GM10847 (cell line): Measurements from ENCODE around the gene AK4.

Experiments used
- POLR2A ChIP-seq: IDR thresholded peaks from 2 replicates; pipeline ENCODE4 v1.6.1; 2011; ENCODE audit not compliant: insufficient read length; ENCODE audit errors: extremely low read depth

AK4 gene

GRCh38 chr1:65216989-65217388, 69.0 kb downstream of the AK4 start:
- no peak for TF ChIP-seq POLR2A

DNA sequence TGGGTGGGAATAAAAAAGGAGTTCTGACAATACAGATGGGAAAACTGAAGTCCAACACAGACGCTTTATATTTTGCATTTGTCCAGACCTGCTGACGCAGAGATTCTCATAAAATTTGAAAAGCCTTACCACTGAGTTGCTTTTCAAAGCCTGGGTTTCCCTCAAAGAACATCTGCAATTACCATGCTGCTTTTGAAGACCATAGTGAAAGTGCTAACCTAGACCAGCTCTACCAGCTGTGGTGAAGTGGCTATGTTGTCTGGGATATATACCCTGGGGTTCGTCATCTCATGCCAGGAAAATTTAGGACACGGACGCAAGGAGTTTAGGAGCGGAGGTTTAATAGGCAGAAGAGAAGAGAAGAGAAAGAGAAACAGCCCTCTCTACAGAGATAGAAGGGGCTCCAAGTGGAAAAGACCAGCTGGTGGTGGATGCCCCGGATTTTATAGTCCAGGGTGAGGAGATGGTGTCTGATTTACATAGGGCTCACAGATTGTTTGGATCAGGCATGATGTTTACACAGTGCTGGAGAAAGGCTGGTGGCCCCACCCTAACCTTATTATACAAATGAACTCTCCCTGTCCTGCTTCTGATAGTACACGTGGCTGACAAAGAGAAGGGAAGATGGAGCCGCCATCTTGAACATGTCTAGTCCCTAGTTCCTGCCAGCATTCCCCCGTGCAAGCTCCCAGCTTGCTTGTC, 73.8 kb downstream of the AK4 start:
- no peak for TF ChIP-seq POLR2A

DNA sequence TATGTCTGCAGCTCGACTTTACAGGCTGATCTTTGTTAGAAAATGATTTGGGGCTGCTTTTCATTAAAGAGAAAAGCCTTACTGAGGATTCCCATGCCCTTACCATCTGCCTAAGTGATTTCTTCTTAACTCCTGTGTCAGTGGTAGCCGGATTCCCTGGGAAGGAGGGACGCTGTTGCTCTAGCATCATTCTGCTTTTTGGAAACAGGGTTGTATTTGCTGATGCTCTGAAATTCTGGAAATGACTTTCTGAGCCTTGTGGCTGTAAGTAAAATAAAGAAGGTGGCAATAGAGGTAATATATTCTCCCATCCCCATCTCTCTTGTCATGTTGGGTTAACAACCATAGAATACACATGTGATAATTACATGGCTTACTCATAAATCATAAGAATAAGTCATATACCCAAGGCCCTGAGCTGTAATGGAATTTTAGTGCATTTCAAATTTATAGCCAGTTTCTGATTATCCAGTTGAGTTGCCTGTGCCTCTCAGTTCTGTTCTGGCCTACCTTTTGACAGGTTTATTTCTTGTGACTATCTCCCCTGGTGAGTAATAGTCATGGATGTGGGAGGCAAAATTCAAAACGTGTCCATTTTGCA, 74.4 kb downstream of the AK4 start:
- TF ChIP-seq POLR2A: no peak

DNA sequence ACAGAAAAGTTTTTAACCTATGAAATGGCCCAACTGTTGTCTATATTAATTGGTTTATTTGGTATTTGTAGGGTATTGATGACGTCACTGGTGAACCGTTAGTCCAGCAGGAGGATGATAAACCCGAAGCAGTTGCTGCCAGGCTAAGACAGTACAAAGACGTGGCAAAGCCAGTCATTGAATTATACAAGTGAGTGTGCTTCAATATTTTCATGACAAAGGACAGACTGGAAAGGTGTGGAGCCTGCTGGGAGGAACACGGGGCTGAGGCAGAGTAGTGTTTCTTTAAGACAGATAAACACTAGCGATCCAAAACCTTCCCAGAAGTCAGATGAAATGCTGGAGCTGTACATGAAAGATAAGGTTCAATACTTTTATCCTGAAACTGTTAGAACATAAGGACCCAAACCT, 76.7 kb downstream of the AK4 start:
- TF ChIP-seq POLR2A: no peak

GRCh38 chr1:65225179-65225578, 77.2 kb downstream of the AK4 start:
- TF ChIP-seq POLR2A: no peak

GRCh38 chr1:65229201-65229600, 81.2 kb downstream of the AK4 start:
- TF ChIP-seq POLR2A: no peak

- no peak for TF ChIP-seq POLR2A
These were observed 81.8 kb downstream of the AK4 start for GRCh38 chr1:65229754-65230339.

- TF ChIP-seq POLR2A: no peak
These were observed 82.9 kb downstream of the AK4 start for GRCh38 chr1:65230731-65231481.

DNA sequence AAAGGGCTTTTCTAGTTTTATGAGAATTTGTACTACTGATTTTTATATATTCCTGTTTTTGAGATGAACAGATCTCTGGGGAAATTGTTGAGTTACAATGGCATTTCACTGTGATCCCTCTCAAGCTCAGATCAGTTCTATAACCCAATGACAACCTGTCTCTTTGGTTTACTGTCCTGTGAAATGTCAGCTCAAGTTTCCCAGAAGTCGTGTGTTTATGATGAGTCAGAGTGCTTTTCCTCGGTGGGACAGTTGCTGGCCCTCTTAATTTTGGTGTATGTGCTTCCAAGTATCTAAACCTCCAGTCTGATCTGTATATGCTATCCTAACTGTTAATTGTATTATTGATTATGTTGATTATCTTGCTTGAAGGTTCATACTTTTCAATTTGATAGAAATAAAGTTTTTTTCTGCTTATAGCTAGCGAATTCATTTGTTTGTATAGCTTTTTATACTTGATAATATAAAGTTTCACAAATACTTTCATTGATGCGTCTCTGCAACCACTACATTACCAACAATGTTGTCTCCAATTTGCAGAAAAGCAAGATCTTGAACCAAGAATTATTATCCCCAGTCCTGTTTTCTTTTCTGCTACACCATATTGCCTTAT, 83.8 kb downstream of the AK4 start:
- no peak for TF ChIP-seq POLR2A

DNA sequence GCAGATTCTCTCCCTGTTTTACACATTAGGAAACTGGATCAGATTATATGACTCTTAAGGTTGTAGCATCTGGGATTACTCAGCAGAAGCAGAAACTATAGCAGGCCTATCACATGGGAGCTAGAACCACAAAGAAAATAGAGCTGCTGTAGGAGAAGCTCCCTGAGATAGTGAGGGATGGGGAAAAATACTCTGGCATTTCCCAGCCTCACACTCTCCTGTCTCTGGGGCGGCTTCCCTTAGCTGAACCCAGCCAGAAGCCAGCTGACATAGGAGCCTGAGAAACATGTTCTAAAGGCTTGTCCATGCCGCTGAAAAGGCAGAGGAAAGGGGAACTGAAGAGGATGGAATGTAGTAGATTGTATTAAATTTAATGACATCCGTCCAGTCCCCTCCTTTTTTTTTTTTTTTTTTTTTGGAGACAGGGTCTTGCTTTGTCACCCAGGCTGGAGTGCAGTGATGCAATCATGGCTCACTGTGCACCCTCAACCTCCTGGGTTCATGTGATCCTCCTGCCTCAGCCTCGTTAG, 84.5 kb downstream of the AK4 start:
- no peak for TF ChIP-seq POLR2A

DNA sequence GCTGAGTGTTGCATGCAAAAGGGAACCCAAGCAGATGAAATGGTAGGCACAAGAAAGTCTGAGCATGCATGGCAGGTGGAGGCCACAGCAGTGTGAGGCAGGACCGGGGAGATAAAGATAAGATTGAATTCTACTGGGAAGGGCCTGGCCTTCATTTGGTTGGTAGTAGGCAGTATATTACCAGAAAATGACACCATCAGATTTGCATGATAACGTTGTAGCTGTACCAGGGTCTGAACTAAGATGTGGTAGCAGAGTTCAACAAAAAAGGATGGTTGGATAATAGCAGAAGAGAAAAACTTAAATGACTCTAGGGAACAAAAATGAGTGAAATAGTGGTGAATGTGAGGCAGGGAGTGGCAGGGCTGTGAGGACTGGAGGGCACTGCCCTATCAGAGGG, 85.8 kb downstream of the AK4 start:
- TF ChIP-seq POLR2A: no peak

DNA sequence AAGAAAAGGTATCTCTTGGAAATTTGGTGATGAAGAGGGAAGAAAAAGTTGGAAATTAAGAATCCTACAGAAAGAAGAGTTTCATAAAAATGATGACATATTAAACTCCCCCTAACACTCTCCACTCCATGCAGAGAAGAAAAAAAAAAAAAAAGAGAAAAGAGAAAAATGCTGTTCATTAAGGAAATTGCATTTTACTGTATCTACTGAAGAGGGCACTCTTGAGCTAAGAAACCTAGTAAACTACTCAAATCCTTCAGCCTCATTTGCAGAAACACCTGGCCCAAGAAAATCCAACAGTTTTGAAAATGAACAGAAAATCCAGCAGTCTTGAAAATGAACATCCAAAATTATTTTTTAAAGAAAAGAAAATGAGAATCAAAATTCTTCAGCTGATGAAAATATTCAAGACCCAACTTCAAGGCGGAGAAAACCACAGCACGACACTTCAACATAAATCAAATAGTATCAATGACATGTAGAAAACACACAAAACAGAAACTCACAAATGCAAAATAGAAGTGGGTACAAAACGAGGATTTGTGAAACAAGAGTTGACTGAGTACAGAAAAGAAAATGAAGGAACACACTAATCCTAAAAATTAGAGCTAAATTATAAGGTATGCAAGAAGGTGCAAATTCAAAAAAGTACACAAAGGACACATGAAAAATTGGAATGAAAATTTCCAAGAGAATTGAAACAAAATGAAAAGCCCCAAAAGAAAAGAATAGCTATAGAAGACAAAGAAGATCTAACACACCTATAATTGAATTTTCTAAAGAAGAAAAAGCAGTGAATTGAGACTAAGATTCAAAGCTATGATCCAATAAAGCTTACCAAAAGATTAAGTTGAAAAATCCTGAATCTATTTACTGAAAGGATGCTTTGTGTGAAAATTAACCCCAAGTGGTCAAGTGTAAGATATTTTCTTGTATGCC, 88.1 kb downstream of the AK4 start:
- TF ChIP-seq POLR2A: no peak

DNA sequence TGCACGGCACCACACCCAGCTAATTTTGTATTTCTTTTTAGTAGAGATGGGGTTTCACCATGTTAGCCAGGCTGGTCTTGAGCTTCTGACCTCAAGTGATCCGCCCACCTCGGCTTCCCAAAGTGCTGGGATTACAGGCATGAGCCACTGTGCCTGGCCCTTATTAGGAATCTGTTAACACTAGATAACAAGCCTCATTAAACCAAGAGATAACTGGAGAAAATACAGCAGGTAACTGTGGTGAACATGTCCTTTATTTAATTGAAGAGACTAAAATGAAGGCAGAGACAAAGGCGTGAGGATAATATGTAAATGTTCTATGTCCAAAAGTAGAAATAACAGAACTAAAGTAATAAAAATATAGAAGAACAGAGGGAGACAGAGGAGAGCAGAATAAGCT, 89.5 kb downstream of the AK4 start:
- no peak for TF ChIP-seq POLR2A

DNA sequence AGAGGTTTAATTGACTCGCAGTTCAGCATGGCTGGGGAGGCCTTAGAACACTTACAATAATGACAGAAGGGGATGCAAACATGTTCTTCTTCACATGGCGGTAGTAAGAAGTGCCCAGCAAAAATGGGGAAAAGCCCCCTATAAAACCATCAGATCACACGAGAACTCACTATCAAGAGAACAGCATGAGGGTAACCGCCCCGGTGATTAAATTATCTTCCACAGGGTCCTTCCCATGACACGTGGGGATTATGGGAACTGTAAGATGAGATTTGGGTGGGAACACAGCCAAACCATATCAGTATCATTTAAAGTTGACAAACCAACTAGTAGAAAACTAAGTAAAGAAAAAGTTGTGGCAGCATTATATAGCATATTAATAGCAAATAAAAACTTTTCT, 90.0 kb downstream of the AK4 start:
- no peak for TF ChIP-seq POLR2A
